Measurements from ENCODE around the gene ATP2A2.

ATP2A2 gene

DNA sequence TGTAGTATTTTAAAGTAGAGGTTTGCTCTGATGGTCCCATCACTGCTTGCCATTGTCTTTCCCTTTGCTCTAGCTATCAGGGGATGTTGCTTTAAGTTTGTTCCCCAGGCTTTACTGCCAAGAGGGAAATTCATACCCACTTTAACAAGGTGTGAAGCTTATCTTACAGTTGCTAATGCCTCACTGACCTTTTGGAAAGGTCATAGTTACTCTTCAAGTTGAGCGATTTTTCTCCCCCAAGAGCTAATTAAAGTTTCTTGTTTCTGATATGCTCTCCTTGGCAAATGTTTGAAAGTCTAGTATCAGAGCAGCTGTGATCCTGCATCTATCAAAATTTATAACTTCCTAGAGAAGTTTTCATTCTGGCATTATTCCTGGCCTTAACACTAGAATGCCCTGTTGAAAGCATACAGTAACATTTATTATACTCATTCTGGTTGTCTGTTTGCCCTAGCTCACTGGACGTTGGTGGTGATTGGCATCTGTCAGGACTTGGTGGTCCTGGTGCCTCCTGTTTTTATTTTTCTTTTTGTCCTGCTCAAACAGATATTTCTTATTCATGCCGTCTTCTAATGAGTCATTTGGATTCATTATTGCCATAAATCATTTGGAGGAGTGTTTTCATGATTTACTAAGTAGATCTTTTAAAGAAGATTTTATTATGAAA, 8.1 kb downstream of the ATP2A2 start:
- TF ChIP-seq, protein P1, sequence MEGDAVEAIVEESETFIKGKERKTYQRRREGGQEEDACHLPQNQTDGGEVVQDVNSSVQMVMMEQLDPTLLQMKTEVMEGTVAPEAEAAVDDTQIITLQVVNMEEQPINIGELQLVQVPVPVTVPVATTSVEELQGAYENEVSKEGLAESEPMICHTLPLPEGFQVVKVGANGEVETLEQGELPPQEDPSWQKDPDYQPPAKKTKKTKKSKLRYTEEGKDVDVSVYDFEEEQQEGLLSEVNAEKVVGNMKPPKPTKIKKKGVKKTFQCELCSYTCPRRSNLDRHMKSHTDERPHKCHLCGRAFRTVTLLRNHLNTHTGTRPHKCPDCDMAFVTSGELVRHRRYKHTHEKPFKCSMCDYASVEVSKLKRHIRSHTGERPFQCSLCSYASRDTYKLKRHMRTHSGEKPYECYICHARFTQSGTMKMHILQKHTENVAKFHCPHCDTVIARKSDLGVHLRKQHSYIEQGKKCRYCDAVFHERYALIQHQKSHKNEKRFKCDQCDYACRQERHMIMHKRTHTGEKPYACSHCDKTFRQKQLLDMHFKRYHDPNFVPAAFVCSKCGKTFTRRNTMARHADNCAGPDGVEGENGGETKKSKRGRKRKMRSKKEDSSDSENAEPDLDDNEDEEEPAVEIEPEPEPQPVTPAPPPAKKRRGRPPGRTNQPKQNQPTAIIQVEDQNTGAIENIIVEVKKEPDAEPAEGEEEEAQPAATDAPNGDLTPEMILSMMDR (conservative IDR thresholded peaks at IDR 0.05; ENCODE audit: low read depth, low read length): no peak
- DNase-seq (ENCODE audit: low read depth): no peak
- H3K4me3 ChIP-seq (ENCODE audit: low read depth, low read length): no peak overlapping the region

DNA sequence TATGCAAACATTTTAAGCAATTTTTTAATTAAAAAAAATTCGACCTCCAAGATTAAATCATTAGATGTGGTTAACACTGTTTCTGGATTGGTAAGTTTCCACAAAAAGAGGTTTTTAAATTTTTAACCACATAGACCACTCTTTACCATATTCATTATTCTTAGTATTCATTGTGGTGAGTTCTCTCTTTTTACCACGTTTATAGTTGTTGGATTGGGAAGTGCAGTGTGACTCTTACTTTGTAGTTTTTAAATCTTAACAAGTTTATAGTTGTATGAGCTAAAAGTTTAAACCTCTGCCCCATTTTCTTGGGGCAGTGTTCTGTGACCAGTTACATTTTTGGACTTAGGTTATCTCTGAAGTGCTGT, 8.6 kb downstream of the ATP2A2 start:
- no peak overlapping the region for H3K4me3 ChIP-seq (ENCODE audit: low read depth, low read length)
- no peak for DNase-seq (ENCODE audit: low read depth)
- TF ChIP-seq, protein P1 (conservative IDR thresholded peaks at IDR 0.05; ENCODE audit: low read depth, low read length): no peak

DNA sequence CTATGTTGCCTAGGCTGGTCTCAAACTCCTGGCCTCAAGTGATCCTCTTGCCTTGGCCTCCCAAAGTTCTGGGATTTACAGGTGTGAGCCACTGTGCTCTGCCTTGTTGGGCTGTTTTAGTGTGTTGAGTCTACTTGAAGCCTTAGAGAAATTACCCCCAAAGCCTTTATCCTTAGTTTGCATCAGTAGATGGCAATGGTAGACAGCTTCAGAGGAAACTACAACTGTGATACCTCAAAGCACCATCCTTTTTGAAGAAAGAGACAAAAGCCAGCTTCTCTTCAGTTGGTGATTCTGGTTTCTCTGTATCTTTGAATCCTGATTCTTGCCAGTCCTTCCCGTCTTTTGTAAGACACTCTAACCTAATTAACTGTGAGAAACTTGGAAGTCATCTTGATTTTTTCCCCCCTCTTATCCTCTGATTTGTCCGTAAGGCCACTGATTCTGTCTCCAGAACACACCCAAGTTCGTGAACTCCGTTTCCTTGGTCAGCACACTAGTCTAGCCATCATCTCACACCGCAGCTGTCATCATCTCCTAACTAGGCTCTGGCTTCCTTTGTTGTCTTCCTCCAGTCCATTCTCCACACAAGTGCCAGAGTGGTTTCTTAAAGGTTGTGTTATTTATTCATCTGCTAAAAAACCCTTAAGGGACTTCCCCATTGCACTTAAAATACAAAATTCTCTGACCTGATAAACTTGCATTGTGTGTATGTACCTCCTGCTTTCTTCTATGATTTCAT, 20.2 kb downstream of the ATP2A2 start:
- H3K4me3 ChIP-seq (ENCODE audit: low read depth, low read length): no peak overlapping the region
- TF ChIP-seq, protein P1 (conservative IDR thresholded peaks at IDR 0.05; ENCODE audit: low read depth, low read length): peak; percentile 2
- peak; percentile 58 for DNase-seq (ENCODE audit: low read depth)

DNA sequence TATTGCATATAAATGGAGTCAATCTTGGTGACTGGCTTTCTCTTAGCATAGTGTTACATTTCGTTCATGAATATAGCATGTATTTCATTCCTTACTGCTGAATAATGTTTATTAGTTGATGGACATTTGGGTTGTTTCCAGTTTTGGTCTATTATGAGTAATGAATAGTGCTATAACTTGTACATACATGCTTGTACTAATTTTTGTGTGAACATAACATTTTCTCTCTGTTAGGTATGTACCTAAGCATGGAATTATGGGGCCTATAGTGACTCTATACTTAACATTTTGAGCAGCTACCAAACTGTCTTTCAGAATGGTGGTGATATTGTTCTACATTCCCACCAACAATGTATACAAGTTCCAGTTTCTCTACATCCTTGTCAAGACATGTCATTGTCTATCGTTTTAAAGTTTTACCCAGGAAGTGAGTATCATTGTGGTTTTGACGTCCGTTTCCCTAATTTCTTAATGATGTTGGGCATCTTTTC, 23.1 kb downstream of the ATP2A2 start:
- TF ChIP-seq, protein P1 (conservative IDR thresholded peaks at IDR 0.05; ENCODE audit: low read depth, low read length): no peak
- H3K4me3 ChIP-seq (ENCODE audit: low read depth, low read length): no peak overlapping the region
- peak; percentile 76 for DNase-seq (ENCODE audit: low read depth)

DNA sequence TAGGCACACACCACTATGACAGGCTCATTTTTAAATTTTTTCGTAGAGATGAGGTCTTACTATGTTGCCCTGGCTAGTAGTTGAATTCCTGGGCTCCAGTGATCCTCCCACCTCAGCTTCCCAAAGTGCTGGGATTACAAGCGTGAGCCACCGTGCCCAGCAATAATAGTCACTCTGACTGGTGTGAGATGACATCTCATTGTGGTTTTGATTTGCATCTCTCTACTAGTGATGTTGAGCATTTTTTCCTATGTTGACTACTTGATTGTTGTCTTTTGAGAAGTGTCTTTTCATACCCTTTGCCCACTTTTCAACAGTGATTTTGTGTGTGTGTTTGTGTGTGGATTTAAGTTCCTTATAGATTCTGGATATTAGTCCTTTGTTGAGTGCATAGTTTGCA, 26.3 kb downstream of the ATP2A2 start:
- TF ChIP-seq, protein P1 (conservative IDR thresholded peaks at IDR 0.05; ENCODE audit: low read depth, low read length): no peak
- H3K4me3 ChIP-seq (ENCODE audit: low read depth, low read length): no peak overlapping the region
- no peak for DNase-seq (ENCODE audit: low read depth)

DNA sequence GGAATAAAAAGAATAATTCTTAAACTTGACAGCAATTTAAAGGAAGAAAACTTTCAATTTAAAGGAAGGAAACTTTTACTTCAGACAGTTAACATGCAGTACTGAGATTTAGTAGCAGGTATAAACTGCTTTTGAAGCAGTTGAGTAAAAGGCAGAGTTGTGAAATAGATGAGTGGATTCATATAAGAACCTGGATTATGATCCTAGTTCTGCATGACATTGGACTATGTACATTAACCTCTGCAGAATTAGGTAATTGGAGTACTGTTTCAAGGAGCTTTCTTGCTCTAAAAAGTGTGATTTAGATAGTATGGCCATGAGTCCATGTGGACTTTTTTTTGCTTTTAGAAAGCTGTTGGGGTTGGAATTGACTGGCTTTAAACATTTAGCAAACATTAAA, 29.7 kb downstream of the ATP2A2 start:
- TF ChIP-seq, protein P1 (conservative IDR thresholded peaks at IDR 0.05; ENCODE audit: low read depth, low read length): no peak
- no peak for DNase-seq (ENCODE audit: low read depth)
- H3K4me3 ChIP-seq (ENCODE audit: low read depth, low read length): no peak overlapping the region

All from choroid plexus epithelial cell (primary cell).